ENCODE data around the gene EPHA6.
"Not testable (repeated sequence)": the region's sequence is repeated elsewhere in the genome, so short reads cannot be mapped to it uniquely, and the experiment has no call there.

EPHA6 gene

GRCh38 chr3:96915445-96915844 lies 101.1 kb downstream of the EPHA6 start:
- no peak for DNase-seq (ENCODE audit: low spot score)

GRCh38 chr3:96931119-96931862 lies 116.9 kb downstream of the EPHA6 start:
- no peak for DNase-seq (ENCODE audit: low spot score)

- DNase-seq (ENCODE audit: low spot score) = not testable (repeated sequence)
These were observed 127.7 kb downstream of the EPHA6 start for GRCh38 chr3:96942131-96942530.

GRCh38 chr3:96958856-96959255 lies 144.5 kb downstream of the EPHA6 start:
- no peak for DNase-seq (ENCODE audit: low spot score)

GRCh38 chr3:96959474-96959873 lies 145.1 kb downstream of the EPHA6 start:
- DNase-seq (ENCODE audit: low spot score) = no peak

GRCh38 chr3:96959901-96960641 lies 145.7 kb downstream of the EPHA6 start:
- peak; percentile 56 for DNase-seq (ENCODE audit: low spot score)

GRCh38 chr3:96960661-96961330 lies 146.4 kb downstream of the EPHA6 start:
- no peak for DNase-seq (ENCODE audit: low spot score)

GRCh38 chr3:96961576-96961975 lies 147.2 kb downstream of the EPHA6 start:
- no peak for DNase-seq (ENCODE audit: low spot score)

GRCh38 chr3:96966181-96966929 lies 152.0 kb downstream of the EPHA6 start:
- DNase-seq (ENCODE audit: low spot score) = peak; percentile 38

GRCh38 chr3:96970211-96970610 lies 155.8 kb downstream of the EPHA6 start:
- no peak for DNase-seq (ENCODE audit: low spot score)

- DNase-seq (ENCODE audit: low spot score) = no peak
These were observed 163.3 kb downstream of the EPHA6 start for GRCh38 chr3:96977671-96978070.

- DNase-seq (ENCODE audit: low spot score) = not testable (repeated sequence)
These were observed 169.3 kb downstream of the EPHA6 start for GRCh38 chr3:96983716-96984115.

- no peak for DNase-seq (ENCODE audit: low spot score)
These were observed 171.8 kb downstream of the EPHA6 start for GRCh38 chr3:96986241-96986640.

- DNase-seq (ENCODE audit: low spot score) = no peak
These were observed 176.8 kb downstream of the EPHA6 start for GRCh38 chr3:96991231-96991630.

- DNase-seq (ENCODE audit: low spot score) = no peak
These were observed 177.5 kb downstream of the EPHA6 start for GRCh38 chr3:96991800-96992365.

GRCh38 chr3:96994988-96995387 lies 180.6 kb downstream of the EPHA6 start:
- DNase-seq (ENCODE audit: low spot score) = no peak

GRCh38 chr3:96996009-96996408 lies 181.6 kb downstream of the EPHA6 start:
- DNase-seq (ENCODE audit: low spot score) = no peak

- no peak for DNase-seq (ENCODE audit: low spot score)
These were observed 187.2 kb downstream of the EPHA6 start for GRCh38 chr3:97001611-97002010.

GRCh38 chr3:97009427-97010019 lies 195.1 kb downstream of the EPHA6 start:
- no peak for DNase-seq (ENCODE audit: low spot score)

- DNase-seq (ENCODE audit: low spot score) = no peak
These were observed 196.7 kb downstream of the EPHA6 start for GRCh38 chr3:97010881-97011657.

GRCh38 chr3:97021778-97022177 lies 207.4 kb downstream of the EPHA6 start:
- DNase-seq (ENCODE audit: low spot score) = no peak
